Mesendoderm (in vitro differentiated cells): Measurements from ENCODE around the gene ITPRIPL1.

Experiments
- DNase-seq: peaks from one replicate; pipeline ENCODE4 v3.0.0; 2013
- H2AK5ac ChIP-seq: 2 replicates; pipeline ENCODE4 v1.6.1; 2013; ENCODE audit warnings: low read length, inconsistent platforms
- H2BK120ac ChIP-seq: 2 replicates; pipeline ENCODE4 v1.6.1; 2013; ENCODE audit warnings: low read depth, mild to moderate bottlenecking, low read length, moderate library complexity, mixed read lengths
- H2BK15ac ChIP-seq: replicated peaks from 2 replicates; pipeline ENCODE4 v1.6.1; 2013; ENCODE audit warnings: low read depth, mild to moderate bottlenecking, moderate library complexity
- H2BK5ac ChIP-seq: 2 replicates; pipeline ENCODE4 v1.6.1; 2013; ENCODE audit warnings: low read length, inconsistent platforms
- H3K18ac ChIP-seq: 2 replicates; pipeline ENCODE4 v1.6.1; 2013; ENCODE audit warnings: mild to moderate bottlenecking, low read length, mixed read lengths
- H3K23ac ChIP-seq: one replicate; pipeline ENCODE4 v1.6.1; 2013; ENCODE audit warnings: low read length
- H3K27ac ChIP-seq: 2 replicates; pipeline ENCODE4 v1.5.1; 2013; ENCODE audit warnings: low read depth, mild to moderate bottlenecking, inconsistent platforms, low read length, moderate library complexity
- H3K27me3 ChIP-seq: 2 replicates; pipeline ENCODE4 v1.6.1; 2013; ENCODE audit warnings: low read length, control low read depth, mild to moderate bottlenecking, inconsistent platforms; ENCODE audit not compliant: insufficient read depth, poor library complexity
- H3K36me3 ChIP-seq: 2 replicates; pipeline ENCODE4 v1.6.1; 2013; ENCODE audit warnings: low read length, inconsistent platforms; ENCODE audit not compliant: control insufficient read depth, insufficient read depth
- H3K4ac ChIP-seq: one replicate; pipeline ENCODE4 v1.6.1; 2013; ENCODE audit warnings: low read depth, mild to moderate bottlenecking, low read length, moderate library complexity
- H3K4me1 ChIP-seq: 2 replicates; pipeline ENCODE4 v1.6.1; 2013; ENCODE audit warnings: low read depth, low read length, inconsistent platforms; ENCODE audit not compliant: control insufficient read depth
- H3K4me2 ChIP-seq: 2 replicates; pipeline ENCODE4 v1.6.1; 2013; ENCODE audit warnings: low read length
- H3K4me3 ChIP-seq: 2 replicates; pipeline ENCODE4 v1.5.1; 2013; ENCODE audit warnings: mild to moderate bottlenecking, low read length
- H3K56ac ChIP-seq: one replicate; pipeline ENCODE4 v1.6.1; 2013; ENCODE audit warnings: low read length
- H3K79me1 ChIP-seq: 2 replicates; pipeline ENCODE4 v1.6.1; 2013; ENCODE audit warnings: low read length, inconsistent platforms
- H3K79me2 ChIP-seq: 2 replicates; pipeline ENCODE4 v1.6.1; 2013; ENCODE audit warnings: mild to moderate bottlenecking, low read length; ENCODE audit not compliant: control insufficient read depth, insufficient read depth
- H3K9ac ChIP-seq: 2 replicates; pipeline ENCODE4 v1.6.1; 2013; ENCODE audit warnings: low read length, inconsistent platforms
- H4K5ac ChIP-seq: one replicate; pipeline ENCODE4 v1.6.1; 2013; ENCODE audit warnings: low read length
- H4K8ac ChIP-seq: one replicate; pipeline ENCODE4 v1.6.1; 2013; ENCODE audit warnings: low read depth, mild to moderate bottlenecking, control low read depth, low read length, moderate library complexity
- WGBS: extraction: QIAGEN DNeasy Blood & Tissue Kit; methylation state at CpG from one replicate; pipeline ENCODE4 v1.1.7; 2013; ENCODE audit warnings: low lambda C conversion rate, missing lambda C conversion rate; ENCODE audit not compliant: insufficient coverage; ENCODE audit errors: extremely low coverage; 5-methylcytosine and 5-hydroxymethylcytosine counted together

Gene ITPRIPL1

DNA sequence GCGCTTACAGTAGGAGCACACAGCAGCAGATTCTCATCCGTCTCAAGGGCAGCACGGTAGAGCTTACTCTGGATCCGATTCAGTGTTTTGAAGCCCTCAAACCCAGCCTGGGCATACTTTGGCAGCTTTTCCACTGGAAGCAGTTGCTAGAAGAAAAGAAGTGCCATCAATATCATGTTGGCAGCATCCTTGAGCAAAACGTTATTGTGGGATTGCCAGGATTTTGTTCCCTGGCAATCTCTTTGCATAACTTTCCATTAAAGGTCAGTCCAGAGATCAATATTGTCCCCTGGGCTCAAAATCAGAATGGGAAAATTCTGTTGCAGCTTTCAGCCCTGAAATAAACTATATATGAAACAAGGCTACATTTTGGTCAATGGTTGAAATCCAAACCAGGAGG lies 28.2 kb upstream of the ITPRIPL1 start:
- Histone ChIP-seq H3K4me1 (no peaks in the 10 kb centered on the region), H3K18ac (no peak overlapping the region), H3K4me2 (no peak overlapping the region), H3K4ac (no peak overlapping the region), H3K9ac (no peak overlapping the region), H3K79me1 (peaks cover 11% of the 10 kb centered on the region), H2AK5ac (no peak overlapping the region), H3K23ac (no peak overlapping the region), H2BK15ac (no peak overlapping the region), H3K27me3 (no peaks in the 10 kb centered on the region), H3K4me3 (no peak overlapping the region), H3K36me3 (peaks cover 38% of the 10 kb centered on the region), H4K5ac (no peak overlapping the region), H3K79me2 (peaks cover 5% of the 10 kb centered on the region), H2BK5ac (no peak overlapping the region), H2BK120ac (no peak overlapping the region), H3K27ac (no peak overlapping the region), H3K56ac (no peak overlapping the region), H4K8ac (no peak overlapping the region)
- no CpG with 5 or more reads among the region's 5 CpGs for WGBS
- DNase-seq, result no peak

DNA sequence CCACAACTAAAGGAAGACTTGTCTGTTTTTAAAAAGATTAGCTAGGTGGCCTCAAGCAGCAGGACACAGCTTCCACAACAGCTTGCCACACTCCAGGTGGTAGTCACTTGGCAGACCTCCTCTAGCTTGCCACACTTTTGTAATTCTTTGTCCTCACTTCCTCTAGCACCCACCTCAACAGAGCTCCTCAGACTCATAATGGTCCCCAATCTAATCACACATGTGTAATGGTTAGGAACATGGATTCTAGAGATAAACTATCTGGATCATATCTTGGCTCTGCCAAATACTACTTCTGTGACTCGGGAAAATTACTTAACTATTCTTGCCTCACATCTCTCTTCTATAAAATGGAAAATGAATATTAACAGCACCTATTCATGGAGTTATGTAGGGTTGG lies 23.3 kb upstream of the ITPRIPL1 start:
- H4K8ac ChIP-seq, result no peak overlapping the region
- H2BK5ac ChIP-seq, result no peak overlapping the region
- H3K27ac ChIP-seq, result no peak overlapping the region
- no peak overlapping the region for H3K9ac ChIP-seq
- H3K36me3 ChIP-seq, result peaks cover 26% of the 10 kb centered on the region
- no peak overlapping the region for H4K5ac ChIP-seq
- DNase-seq, result no peak
- no peak overlapping the region for H2AK5ac ChIP-seq
- H3K27me3 ChIP-seq, result no peaks in the 10 kb centered on the region
- H3K4ac ChIP-seq, result no peak overlapping the region
- H3K56ac ChIP-seq, result no peak overlapping the region
- H3K4me3 ChIP-seq, result no peak overlapping the region
- peaks cover 3% of the 10 kb centered on the region for H3K4me1 ChIP-seq
- no peak overlapping the region for H3K23ac ChIP-seq
- no peak overlapping the region for H2BK120ac ChIP-seq
- no CpG with 5 or more reads among the region's 1 CpG for WGBS
- no peak overlapping the region for H3K18ac ChIP-seq
- no peak overlapping the region for H3K4me2 ChIP-seq
- no peak overlapping the region for H2BK15ac ChIP-seq
- peaks cover 22% of the 10 kb centered on the region for H3K79me1 ChIP-seq
- H3K79me2 ChIP-seq, result peaks cover 18% of the 10 kb centered on the region

DNA sequence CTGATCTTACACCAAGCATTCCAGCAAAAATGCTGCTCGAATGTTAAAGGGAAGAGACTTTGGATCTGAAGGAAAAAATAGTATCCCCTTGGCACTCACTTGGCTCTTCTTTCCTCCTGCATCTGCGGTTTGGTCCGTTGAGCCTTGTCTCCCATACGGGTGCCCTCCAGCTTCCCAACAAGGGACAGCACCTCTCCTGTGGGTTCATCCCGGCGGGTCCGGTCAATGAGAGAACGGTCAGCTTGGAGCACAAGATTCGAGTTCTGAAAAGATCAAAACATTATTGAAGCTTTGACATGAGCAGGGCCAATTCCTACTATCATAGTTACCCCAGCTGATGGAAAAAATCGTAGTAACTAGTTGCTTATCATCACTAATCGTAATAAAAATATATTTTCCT lies 20.5 kb upstream of the ITPRIPL1 start:
- Histone ChIP-seq H3K56ac (peak overlapping the region; percentile 81), H3K4ac (no peak overlapping the region), H3K27ac (no peak overlapping the region), H2BK120ac (no peak overlapping the region), H3K18ac (no peak overlapping the region), H3K9ac (peak overlapping the region; percentile 90), H3K23ac (no peak overlapping the region), H2BK15ac (no peak overlapping the region), H3K4me2 (peak overlapping the region; percentile 84), H4K5ac (no peak overlapping the region), H3K27me3 (no peaks in the 10 kb centered on the region), H3K79me1 (peaks cover 19% of the 10 kb centered on the region), H3K4me1 (peaks cover 3% of the 10 kb centered on the region), H4K8ac (no peak overlapping the region), H2BK5ac (no peak overlapping the region), H3K4me3 (peak overlapping the region; percentile 82), H3K36me3 (peaks cover 13% of the 10 kb centered on the region), H2AK5ac (no peak overlapping the region), H3K79me2 (peaks cover 18% of the 10 kb centered on the region)
- DNase-seq, result no peak
- WGBS, result no CpG with 5 or more reads among the region's 11 CpGs

DNA sequence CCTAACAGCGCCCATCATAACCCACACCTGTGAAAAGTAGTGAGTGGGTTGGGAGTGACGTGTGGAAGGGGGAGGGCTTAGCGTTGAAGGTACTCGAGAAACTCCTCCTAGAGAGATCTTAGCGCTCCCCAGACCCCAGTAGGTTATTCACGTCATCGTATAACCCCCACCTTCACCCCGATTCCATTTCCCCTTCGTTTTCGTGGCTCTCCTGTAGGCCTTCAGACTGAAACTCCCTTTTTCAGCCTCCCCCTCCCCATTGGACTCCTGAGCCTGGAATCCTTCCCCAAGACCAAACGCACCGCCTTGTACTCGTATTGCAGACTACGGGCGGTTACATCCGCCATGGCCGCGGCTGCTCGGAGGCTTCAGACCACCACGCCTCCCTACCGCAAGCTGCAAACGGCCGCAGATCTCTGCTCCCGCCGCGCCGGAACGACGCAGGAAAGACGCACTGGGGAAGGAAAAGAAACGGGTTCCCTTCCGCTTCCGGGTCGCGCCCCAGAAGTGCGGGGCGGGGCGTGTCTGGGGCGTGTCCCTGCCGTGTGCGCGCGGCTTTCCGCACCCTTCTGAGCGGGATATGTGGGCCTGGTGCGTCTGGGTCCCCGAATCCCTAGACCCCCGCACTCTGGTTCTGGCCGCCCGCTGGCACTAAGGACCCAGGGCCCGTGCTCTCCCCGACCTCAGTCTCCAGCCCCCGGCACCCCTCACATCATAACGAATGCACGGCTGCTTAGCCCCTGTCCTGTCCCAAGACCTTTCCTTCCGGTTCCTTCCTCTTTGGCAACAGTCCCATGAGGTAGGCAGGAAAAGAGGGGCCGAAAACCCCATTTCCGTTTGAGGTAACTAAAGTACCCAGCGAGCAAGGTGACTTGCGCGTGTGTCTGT lies 19.8 kb upstream of the ITPRIPL1 start, which contains the start of gene SNRNP200:
TSS of gene SNRNP200 (minus strand) at position 456 of the 888 bp plus-strand sequence. CDS start at position 347, 109 bp downstream.
- Histone ChIP-seq H3K4me2 (peak within 1 kb of the TSS; percentile 84), H3K56ac (peak within 1 kb of the TSS; percentile 81), H3K79me2 (peaks cover 18% of the 10 kb centered on the region), H2BK120ac (no peak within 1 kb of the TSS), H3K27ac (peak within 1 kb of the TSS; percentile 9), H3K27me3 (no peaks in the 10 kb centered on the region), H3K18ac (peak within 1 kb of the TSS; percentile 53), H4K5ac (no peak within 1 kb of the TSS), H2BK15ac (no peak within 1 kb of the TSS), H2AK5ac (peak within 1 kb of the TSS; percentile 5), H3K23ac (no peak within 1 kb of the TSS), H3K4ac (peak within 1 kb of the TSS; percentile 75), H3K4me3 (peak within 1 kb of the TSS; percentile 82), H3K9ac (peak within 1 kb of the TSS; percentile 90), H2BK5ac (no peak within 1 kb of the TSS), H3K36me3 (peaks cover 12% of the 10 kb centered on the region), H3K4me1 (peaks cover 3% of the 10 kb centered on the region), H3K79me1 (peaks cover 19% of the 10 kb centered on the region), H4K8ac (no peak within 1 kb of the TSS)
- no CpG with 5 or more reads among the region's 61 CpGs for WGBS
- peak; percentile 91 for DNase-seq

DNA sequence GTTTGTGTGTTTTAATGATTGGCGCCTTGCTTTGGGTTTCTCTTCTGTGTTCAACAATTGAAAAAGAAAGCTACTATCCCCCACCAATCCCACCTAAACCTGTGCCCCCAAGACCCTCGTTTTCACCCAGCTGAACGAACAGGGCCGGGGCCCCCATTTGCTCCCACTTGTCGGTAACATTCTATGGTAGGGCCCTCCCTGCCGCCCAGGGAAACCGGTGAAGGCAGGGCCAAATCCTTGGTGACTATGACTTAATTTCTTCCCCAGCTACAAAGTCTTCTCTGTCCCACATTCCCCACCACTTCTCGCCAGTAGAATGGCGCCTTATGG lies 19.2 kb upstream of the ITPRIPL1 start:
- H4K5ac ChIP-seq, result no peak overlapping the region
- no peak overlapping the region for H3K4ac ChIP-seq
- H3K27ac ChIP-seq, result no peak overlapping the region

More for the DNA sequence above, 19.2 kb upstream of the ITPRIPL1 start:
- Histone ChIP-seq H2BK15ac (no peak overlapping the region), H3K79me1 (peaks cover 19% of the 10 kb centered on the region), H3K4me3 (peak overlapping the region; percentile 57), H3K27me3 (no peaks in the 10 kb centered on the region), H3K56ac (peak overlapping the region; percentile 67), H2BK5ac (no peak overlapping the region), H3K18ac (no peak overlapping the region), H3K79me2 (peaks cover 18% of the 10 kb centered on the region), H3K23ac (no peak overlapping the region), H3K9ac (peak overlapping the region; percentile 79), H3K4me2 (peak overlapping the region; percentile 8), H3K4me1 (peaks cover 3% of the 10 kb centered on the region), H2BK120ac (no peak overlapping the region), H2AK5ac (peak overlapping the region; percentile 5), H3K36me3 (peaks cover 12% of the 10 kb centered on the region), H4K8ac (no peak overlapping the region)
- WGBS, result no CpG with 5 or more reads among the region's 9 CpGs
- no peak for DNase-seq
